ENCODE results near the gene PLEKHA7. TPM values are rescaled to one million over a fixed set of nuclear protein-coding genes. Genes with fewer than 3 reads are reported as not detected.

Gene PLEKHA7
- total and polyA plus RNA-seq, 2 of the 4 experiments (the other 2 are of a cell fraction), result 0.12 TPM; not detected in 1

GRCh38 chr11:16788141-16789062 is 225.8 kb downstream of the PLEKHA7 start:
- CTCF ChIA-PET, result interaction anchor here (0.5 to 0.9 kb wide), 3 partner anchors 28 to 284 kb away, joined by 3 to 5 read pairs (median 3); no protein-coding TSS in a partner anchor
- Histone ChIP-seq H3K23ac (ENCODE audit: low read depth, low read length) (no peak overlapping the region), H3K9ac (ENCODE audit: low read depth, low read length) (no peak overlapping the region), H4K8ac (ENCODE audit: low read depth in 2 of 2, low read length in 2 of 2) (peak overlapping the region in 1 of 2 experiments; percentile 51; a peak in 1 of 4 replicates), H2BK15ac (ENCODE audit: low read depth, low read length) (no peak overlapping the region), H2BK120ac (ENCODE audit: low read depth, low read length) (no peak overlapping the region), H3K9me1 (ENCODE audit: insufficient read depth, low read length) (peaks cover 7% of the 10 kb centered on the region), H3K4me3 (ENCODE audit: insufficient read depth, low read depth, low read length) (no peak overlapping the region), H3K4me1 (ENCODE audit: control insufficient read depth, insufficient read depth, low read length) (peaks cover 6% of the 10 kb centered on the region), H3K4ac (ENCODE audit: low read depth, low read length) (no peak overlapping the region; the same call in 1 of the 2 replicates), H2BK5ac (ENCODE audit: low read depth, low read length, poor library complexity, severe bottlenecking) (no peak overlapping the region), H2AK9ac (replicated peaks; ENCODE audit: low read depth, low read length, poor library complexity) (peak overlapping the region; percentile 68), H3K27ac (ENCODE audit: insufficient read depth, low read length) (no peak overlapping the region), H3K36me3 (ENCODE audit: control insufficient read depth, insufficient read depth, low read length) (no peaks in the 10 kb centered on the region), H2AK5ac (ENCODE audit: low read depth, low read length) (no peak overlapping the region), H2BK20ac (ENCODE audit: low read depth, low read length) (no peak overlapping the region), H3K9me3 (ENCODE audit: control insufficient read depth, insufficient read depth, low read length) (no peaks in the 10 kb centered on the region), H3K18ac (ENCODE audit: low read depth, low read length) (no peak overlapping the region), H3K27me3 (ENCODE audit: control insufficient read depth, insufficient read depth, low read length) (no peaks in the 10 kb centered on the region), H3K14ac (replicated peaks; ENCODE audit: low read depth, low read length) (no peak overlapping the region), H2AFZ (replicated peaks; ENCODE audit: low read length, poor library complexity) (peak overlapping the region; percentile 75), H4K20me1 (ENCODE audit: insufficient read depth, low read length) (no peaks in the 10 kb centered on the region), H3K79me1 (ENCODE audit: low read depth in 1 of 2, low read length in 2 of 2) (no peaks in the 10 kb centered on the region), H4K91ac (ENCODE audit: insufficient read depth, low read depth, low read length) (no peak overlapping the region), H4K5ac (ENCODE audit: low read depth, low read length) (no peak overlapping the region), H3K4me2 (ENCODE audit: low read depth, low read length) (no peak overlapping the region), H3K56ac (ENCODE audit: extremely low read depth, insufficient read depth, low read length) (no peak overlapping the region)
- DNase-seq, result peak; percentile 71
- TF ChIP-seq CEBPB (IDR thresholded peaks at IDR 0.05; ENCODE audit: low read depth, low read length) (no peak), SMC3 (IDR thresholded peaks at IDR 0.05; ENCODE audit: low read depth, low read length) (peak; percentile 60), CTCF (conservative IDR thresholded peaks at IDR 0.05; ENCODE audit: low read depth, low read length) (peak; percentile 87), RAD21 (IDR thresholded peaks at IDR 0.05; ENCODE audit: low read length) (peak; percentile 70), FOS (IDR thresholded peaks at IDR 0.05; ENCODE audit: low read depth, low read length) (peak; percentile 28)
- 29% methylated on average over 10 of the region's 17 CpGs; no CpG with 5 or more reads in 1 of the 2 experiments for WGBS, 2 experiments (ENCODE audit: extremely low coverage in 2 of 2, insufficient read length in 1 of 2)
- BruUV-seq (replicated peaks), result no TSS peak
- peak; percentile 66 for ATAC-seq (ENCODE audit: low read depth)
- POLR2A ChIA-PET (ENCODE audit: unreplicated experiment), result no interaction called here
- dilution Hi-C loops (cut with HindIII; ENCODE audit: low sequenced_read_pairs, unreplicated experiment), result no loop called here
- in situ Hi-C loops (cut with MboI; ENCODE audit: low sequenced_read_pairs), result loop anchor here (10.0 kb wide), 1 partner anchor 276 kb away; no protein-coding TSS in a partner anchor
- intact Hi-C loops (cut with micrococcal nuclease), result loop anchor here (5.0 to 10.0 kb wide), 3 partner anchors 94 to 716 kb away; no protein-coding TSS in a partner anchor
